ENCODE results near the gene CAPN2.
"Not testable (repeated sequence)": the region's sequence is repeated elsewhere in the genome, so short reads cannot be mapped to it uniquely, and the experiment has no call there.

The CAPN2 gene

DNA sequence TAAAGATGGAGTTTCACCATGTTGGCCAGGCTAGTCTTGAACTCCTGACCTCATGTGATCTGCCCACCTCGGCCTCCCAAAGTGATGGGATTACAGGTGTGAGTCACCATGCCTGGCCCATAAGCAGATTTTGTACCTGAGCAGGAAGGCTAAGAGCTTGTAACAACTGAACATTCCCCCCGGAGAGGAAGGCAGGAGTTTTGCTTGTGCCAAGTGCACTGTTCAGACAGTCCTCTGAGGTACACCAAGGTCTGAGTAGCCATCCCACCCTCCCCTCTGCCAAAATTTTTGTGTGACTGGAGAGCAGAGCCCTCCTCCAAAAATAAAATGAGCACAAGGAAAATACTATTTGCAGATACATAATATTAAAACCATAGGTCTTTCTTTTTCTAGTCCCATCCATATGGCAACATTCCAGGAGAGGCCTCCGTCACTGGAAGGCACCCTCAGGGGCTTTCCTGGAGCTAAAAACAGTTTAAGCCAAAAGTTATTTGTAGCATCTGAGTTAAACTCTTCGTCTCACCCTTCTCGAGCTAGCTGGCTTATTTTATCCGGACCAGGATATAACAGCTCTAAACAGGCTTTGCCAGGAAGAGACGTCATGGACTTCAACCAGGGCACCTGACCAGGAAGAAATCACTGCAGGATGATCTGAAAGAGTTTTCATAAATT lies 27.2 kb downstream of the CAPN2 start:
- DNase-seq (ENCODE audit: low read depth), result no peak

GRCh38 chr1:223740038-223740736 lies 27.8 kb downstream of the CAPN2 start:
- DNase-seq (ENCODE audit: low read depth), result not testable (repeated sequence)

DNA sequence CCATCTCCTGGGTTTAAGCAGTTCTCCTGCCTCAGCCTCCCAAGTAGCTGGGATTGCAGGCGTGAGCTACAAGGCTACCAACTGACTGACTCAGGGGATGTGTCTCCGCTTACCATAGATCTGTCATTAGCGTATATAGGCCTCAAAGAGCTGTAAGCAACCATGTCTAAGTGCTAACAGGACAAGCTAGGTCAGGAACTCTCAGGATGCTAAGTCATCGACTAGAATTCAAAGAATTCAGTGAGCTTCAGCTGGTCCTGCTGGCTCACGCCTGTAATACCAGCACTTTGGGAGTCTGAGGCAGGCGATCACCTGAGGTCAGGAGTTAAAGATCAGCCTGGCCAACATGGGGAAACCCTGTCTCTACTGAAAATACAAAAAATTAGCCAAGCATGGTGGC lies 29.5 kb downstream of the CAPN2 start:
- DNase-seq (ENCODE audit: low read depth), result no peak

DNA sequence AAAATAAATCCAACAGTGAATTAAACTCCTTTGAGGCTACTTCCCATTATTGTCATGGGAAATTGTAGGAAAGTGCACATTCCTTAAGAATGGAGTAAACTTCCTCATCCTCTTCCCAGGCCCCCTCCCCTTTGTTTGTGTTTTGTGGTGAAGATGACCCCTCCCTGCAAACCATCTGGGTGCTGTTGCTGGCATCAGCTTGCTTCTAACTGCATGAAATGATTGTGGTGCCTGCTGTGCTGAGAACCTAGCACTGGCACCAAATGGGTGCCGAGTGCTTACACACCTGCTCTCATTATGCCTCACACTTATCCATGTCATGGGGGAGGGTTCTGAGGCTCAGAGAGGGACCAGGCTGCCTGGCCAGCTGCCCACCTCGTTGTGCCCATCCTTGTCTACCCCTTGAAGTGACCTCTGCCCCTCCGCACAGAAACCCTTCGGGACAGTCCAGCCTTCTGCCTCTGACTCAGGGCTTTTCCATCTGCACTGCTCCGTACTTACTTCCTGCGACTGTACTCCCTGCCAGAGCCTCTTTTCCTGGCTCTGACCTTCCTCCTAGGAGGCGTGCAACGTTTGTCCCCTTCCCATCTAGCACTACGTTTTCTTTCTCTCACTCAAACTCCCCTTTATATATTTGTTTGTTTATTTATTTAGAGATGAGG lies 30.6 kb downstream of the CAPN2 start:
- no peak for DNase-seq (ENCODE audit: low read depth)

GRCh38 chr1:223745731-223746130 lies 33.4 kb downstream of the CAPN2 start:
- no peak for DNase-seq (ENCODE audit: low read depth)

DNA sequence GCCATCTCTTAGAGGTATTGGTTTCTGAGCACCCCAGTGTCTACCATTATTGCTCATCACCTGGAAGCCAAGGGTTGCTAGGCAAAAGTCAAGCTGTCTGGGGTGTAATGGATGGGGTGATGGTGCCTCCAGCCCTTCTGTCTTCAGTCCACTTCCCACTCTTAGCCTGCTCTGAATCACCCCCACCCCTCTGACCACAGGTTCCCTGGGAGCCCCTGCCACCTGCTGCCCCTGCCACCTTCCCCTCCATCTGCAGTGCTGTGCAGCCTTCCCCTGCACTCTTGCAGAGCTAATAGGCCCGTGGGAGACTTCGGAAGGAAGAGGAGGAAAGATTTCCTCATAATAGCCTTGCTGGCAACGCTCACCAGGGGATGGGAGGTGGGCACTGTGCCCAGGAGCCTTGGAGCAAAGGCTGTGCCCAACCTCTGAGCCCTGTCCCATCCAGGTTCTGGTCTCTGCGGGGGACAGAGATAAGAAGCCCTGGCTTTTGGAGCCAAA lies 35.5 kb downstream of the CAPN2 start:
- no peak for DNase-seq (ENCODE audit: low read depth)

- DNase-seq (ENCODE audit: low read depth), result no peak
Measured at GRCh38 chr1:223748405-223748772, 36.0 kb downstream of the CAPN2 start.

GRCh38 chr1:223748773-223749733 lies 36.7 kb downstream of the CAPN2 start:
- peak; percentile 46 for DNase-seq (ENCODE audit: low read depth)

- DNase-seq (ENCODE audit: low read depth), result no peak
Measured at GRCh38 chr1:223750730-223751570, 38.6 kb downstream of the CAPN2 start.

DNA sequence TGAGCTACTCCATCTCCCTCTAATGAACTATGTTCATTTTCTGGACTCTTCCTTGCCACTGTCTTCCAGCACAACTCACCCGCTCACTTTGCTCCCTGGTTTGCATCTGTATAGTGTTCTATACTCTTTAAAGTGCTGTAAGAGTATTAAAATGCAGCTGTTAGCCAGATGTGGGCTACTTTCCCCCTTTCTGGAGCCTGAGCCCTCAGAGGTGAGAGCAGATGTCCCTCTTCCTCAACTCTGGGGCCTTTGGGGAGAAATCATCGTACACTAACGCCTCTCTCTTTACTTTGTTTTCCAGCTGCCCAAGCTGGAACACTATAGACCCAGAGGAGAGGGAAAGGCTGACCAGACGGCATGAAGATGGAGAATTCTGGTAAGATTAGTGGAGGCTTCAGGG lies 39.4 kb downstream of the CAPN2 start:
- no peak for DNase-seq (ENCODE audit: low read depth)

- no peak for DNase-seq (ENCODE audit: low read depth)
Measured at GRCh38 chr1:223752721-223753515, 40.6 kb downstream of the CAPN2 start.

GRCh38 chr1:223754681-223755431 lies 42.5 kb downstream of the CAPN2 start:
- DNase-seq (ENCODE audit: low read depth), result no peak

GRCh38 chr1:223755432-223755792 lies 43.1 kb downstream of the CAPN2 start:
- no peak for DNase-seq (ENCODE audit: low read depth)

DNA sequence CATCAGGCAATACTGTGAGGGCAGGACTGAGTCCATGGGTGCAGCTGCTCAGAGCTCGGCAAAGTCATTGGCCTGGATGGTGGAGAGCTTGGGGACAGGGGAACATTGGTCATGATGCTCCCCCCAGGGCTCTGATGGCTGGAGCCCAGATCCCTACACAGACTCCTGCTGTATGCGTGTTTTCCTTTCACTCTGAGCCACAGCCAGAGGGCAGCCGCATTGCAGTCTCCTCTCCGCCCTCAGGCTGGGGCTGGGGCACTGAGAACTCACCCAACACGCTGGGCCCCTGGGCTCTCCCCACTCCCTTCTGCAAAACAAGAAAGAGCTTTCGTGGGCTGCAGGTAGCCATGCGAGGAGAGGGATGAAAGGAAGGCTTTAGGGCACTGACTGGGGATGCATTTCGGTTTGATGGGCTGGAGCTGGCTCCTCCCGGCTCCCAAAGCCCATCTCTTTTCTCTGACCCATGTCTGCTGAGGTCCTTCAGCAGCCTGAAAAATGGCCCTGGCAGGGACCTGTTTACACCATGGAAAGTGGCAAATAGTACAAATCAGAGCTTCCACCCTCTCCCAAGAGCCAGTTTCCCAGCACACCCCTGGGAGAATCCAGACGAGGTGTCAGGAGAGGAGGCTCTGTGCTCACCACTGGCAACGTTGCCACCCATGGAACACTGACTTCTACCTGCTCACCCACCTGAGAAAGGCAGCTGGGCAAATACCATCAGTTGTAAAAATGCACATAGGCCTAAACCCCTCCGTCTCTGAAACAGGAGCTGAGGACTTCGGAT lies 43.8 kb downstream of the CAPN2 start:
- DNase-seq (ENCODE audit: low read depth), result no peak

DNA sequence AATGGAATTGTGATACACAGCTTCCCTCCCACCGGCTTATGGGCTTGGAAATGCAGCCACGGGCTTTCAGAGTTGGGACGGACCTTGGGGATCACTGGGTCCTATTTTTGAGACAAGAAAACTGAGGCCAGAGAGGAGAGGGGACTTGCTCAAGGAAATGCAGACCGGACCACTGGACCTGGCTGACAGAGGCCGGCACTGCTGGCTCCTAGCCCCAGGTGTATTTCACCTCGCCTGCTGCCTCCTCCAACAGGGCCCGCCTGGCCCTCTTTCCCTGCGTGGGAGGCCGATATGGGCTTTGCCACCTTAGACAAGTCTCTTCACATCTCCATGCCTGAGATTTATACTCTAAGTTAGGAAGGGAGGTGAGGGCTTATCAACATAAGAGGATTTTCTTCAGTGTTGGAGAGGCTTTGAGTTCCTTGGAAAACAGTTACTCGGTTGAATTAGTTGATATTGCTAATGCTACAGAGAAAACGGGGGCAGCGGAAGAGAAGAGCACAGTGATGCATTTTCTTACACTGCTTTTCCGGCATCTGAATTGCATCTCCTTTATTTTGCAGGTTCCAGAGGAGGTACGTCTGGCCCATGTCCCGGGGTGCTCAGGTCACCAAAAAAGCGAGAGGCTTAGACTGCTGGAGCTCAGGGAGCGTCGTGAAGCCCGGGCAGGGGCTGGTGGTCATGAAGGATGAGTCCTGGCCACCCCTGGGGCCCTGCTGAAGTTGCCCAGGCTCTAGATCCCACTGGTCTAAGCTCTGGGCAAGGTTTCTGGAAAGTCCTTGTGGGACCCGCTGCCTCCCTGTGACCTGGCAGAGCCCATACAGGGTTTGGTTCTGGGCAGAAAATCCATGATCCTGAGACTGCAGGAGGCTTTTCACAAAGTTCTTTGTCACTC lies 44.7 kb downstream of the CAPN2 start:
- DNase-seq (ENCODE audit: low read depth), result no peak

GRCh38 chr1:223758734-223759133 lies 46.4 kb downstream of the CAPN2 start:
- DNase-seq (ENCODE audit: low read depth), result no peak

- no peak for DNase-seq (ENCODE audit: low read depth)
Measured at GRCh38 chr1:223759273-223759672, 46.9 kb downstream of the CAPN2 start.

GRCh38 chr1:223760833-223761232 lies 48.5 kb downstream of the CAPN2 start:
- DNase-seq (ENCODE audit: low read depth), result no peak
